Body of pancreas (tissue), 4 donors: ENCODE results near the gene UBE4B. TPM values are rescaled to one million over a fixed set of nuclear protein-coding genes. Genes with fewer than 3 reads are reported as not detected.

Source experiments
- ATAC-seq: fragments of 150-250 bp; one replicate; pipeline ENCODE4 v1.9.1; 2016
- DNase-seq, 4 donors: peaks; one replicate each; pipeline ENCODE4 v3.0.0-alpha.2; 2019
- H3K27ac ChIP-seq, 4 donors: fragments of 200-600 bp; sonication (generic); 1 replicate in 3 of 4; 2 replicates in 1 of 4; pipeline versions ENCODE4 v1.5.1 to v1.6.1; 2016 to 2019; ENCODE audit warnings: mild to moderate bottlenecking in 1 of 4, mixed read lengths in 1 of 4, moderate library complexity in 1 of 4
- H3K27me3 ChIP-seq, 2 donors: fragments of 200-600 bp; sonication (generic); one replicate each; pipeline ENCODE4 v1.6.0; 2016; ENCODE audit warnings: mild to moderate bottlenecking in 1 of 2
- H3K36me3 ChIP-seq, 2 donors: fragments of 200-600 bp; sonication (generic); replicated peaks in 1 of 2; 2 replicates each; pipeline ENCODE4 v1.5.1; 2016; ENCODE audit warnings: low read depth in 2 of 2; ENCODE audit not compliant: insufficient read depth in 1 of 2
- H3K4me1 ChIP-seq: fragments of 200-600 bp; sonication (generic); one replicate; pipeline ENCODE4 v1.6.0; 2016
- H3K4me3 ChIP-seq, 2 donors: fragments of 200-600 bp; sonication (generic); 1 replicate in 1 of 2; 2 replicates in 1 of 2; pipeline ENCODE4 v1.5.1; 2016 to 2019
- H3K9me3 ChIP-seq, 3 donors: fragments of 200-600 bp; sonication (generic); 1 replicate in 2 of 3; 2 replicates in 1 of 3; pipeline ENCODE4 v1.5.1; 2016
- CTCF ChIP-seq, 7 experiments: fragments of 450-650 bp in 4 of 7; fragments of 200-600 bp in 3 of 7; sonication (generic) in 3 of 7; IDR thresholded peaks; one replicate each; pipeline ENCODE4 v1.5.1; 2016 to 2019; ENCODE audit warnings: antibody characterized with exemption in 7 of 7
- POLR2A ChIP-seq, 3 donors: fragments of 450-650 bp; IDR thresholded peaks; one replicate each; pipeline ENCODE4 v1.6.1; 2016; ENCODE audit warnings: antibody characterized with exemption in 3 of 3, mild to moderate bottlenecking in 2 of 3
- WGBS, 2 donors: methylation state at CpG; one replicate each; pipeline ENCODE4 v1.1.5; 2017; 5-methylcytosine and 5-hydroxymethylcytosine counted together
- intact Hi-C: fragments of 100-400 bp; cut with DNase I; formaldehyde crosslinking; loops from one replicate; pipeline ENCODE4 v1.15.1; 2023
- total RNA-seq, 2 donors: library from RNA; depleted of rRNA; stranded (reverse); fragments of >200 nt; gene quantifications; one replicate each; pipeline ENCODE4 v1.1.0, GENCODE V29; 2016

Gene UBE4B
- total RNA-seq, 2 donors from 2014 or later, result 43.8 to 57.0 TPM

DNA sequence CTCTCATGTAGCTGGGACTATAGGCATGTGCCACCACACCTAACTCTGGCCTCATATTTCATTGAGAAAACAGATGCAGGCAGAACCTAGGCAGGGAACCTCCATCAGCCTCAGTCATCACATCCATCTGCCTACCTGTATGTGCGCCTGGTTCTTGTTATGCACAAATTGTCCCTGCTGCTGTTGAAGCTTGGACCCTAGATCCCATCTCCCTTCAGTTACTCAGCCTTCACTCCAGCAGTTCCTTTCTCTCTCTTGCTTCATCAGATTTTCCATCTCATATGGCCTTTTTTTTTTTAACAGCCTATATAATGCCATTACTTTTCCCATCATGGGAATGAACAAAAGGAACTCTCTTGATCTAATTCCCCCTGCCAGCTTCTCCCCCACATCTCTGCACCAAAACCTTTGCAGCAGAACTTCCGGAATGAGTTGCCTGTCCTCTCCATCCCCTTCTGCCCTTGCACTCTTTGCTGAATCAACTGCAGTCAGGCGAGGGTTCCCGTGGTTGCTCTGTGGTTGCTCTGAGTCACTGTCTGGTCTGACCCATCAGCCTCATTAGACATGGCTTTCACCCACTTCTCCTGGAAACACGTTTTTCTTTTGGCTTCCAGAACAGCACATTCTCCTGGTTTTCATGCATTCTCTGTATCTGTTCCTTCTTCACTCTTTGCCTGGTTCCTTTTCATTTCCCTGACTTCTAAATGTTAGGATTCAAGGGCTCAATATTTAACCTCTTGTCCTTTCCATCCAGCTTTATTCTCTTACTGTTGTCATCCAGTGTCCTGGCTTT is 41.5 kb downstream of the UBE4B start:
- Histone ChIP-seq H3K4me1 (peaks cover 7% of the 10 kb centered on the region), H3K27me3 (no peaks in the 10 kb centered on the region), H3K9me3 (no peaks in the 10 kb centered on the region), H3K36me3 (no peaks in the 10 kb centered on the region), H3K27ac (peak overlapping the region in 1 of 4 donors; percentile 15), H3K4me3 (no peak overlapping the region)
- 61 to 70% methylated on average over 5 of the region's 5 CpGs for WGBS, 2 donors
- intact Hi-C loops, result no loop called here
- DNase-seq (peak in 2 of 4 donors; percentile 21 to 69), ATAC-seq (no peak)
- TF ChIP-seq POLR2A (IDR thresholded peaks at IDR 0.05) (no peak), CTCF (IDR thresholded peaks at IDR 0.05) (no peak)

DNA sequence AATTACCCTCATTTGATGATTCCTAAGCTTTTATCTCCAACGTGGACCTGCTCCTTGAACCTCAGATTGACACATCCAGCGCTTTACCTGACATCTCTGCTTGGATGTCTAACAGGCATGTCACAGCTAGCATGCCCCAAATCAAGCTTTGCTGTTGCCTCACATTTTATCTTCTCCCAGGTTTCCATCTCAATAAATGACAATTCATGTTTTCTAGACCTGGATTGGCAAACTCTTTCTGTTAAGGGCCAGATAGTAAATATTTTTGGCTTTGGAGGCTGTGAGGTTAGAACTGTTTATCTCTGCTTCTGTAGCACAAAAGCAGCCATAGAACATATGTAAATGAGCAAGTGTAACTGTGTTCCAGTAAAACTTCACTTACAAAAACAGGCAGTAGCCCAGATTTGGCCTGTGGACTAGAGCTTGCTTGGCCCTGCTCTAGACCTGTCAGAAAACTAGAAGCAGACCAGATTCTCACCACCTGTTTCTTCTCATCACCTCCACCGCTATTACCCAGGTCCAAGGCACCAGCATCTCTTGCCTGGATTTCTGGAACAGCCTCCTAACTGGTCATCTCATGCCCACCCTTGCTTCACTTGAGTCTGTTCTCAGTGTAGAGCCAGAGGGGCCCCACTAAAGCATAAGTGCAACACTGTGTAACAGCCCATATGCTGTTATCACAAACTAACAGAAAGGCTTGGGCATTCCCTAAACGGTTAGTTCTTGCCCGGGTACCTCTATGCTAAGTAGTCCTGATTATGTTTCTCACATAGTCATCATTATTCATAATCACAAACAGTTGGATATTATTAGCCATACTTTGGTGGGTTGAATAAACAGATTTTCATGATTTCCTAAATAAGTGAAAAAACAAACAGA is 42.3 kb downstream of the UBE4B start:
- peak overlapping the region in 1 of 4 donors; percentile 15 for H3K27ac ChIP-seq
- TF ChIP-seq CTCF (IDR thresholded peaks at IDR 0.05), result no peak
- TF ChIP-seq POLR2A (IDR thresholded peaks at IDR 0.05), result no peak
- DNase-seq, result no peak

DNA sequence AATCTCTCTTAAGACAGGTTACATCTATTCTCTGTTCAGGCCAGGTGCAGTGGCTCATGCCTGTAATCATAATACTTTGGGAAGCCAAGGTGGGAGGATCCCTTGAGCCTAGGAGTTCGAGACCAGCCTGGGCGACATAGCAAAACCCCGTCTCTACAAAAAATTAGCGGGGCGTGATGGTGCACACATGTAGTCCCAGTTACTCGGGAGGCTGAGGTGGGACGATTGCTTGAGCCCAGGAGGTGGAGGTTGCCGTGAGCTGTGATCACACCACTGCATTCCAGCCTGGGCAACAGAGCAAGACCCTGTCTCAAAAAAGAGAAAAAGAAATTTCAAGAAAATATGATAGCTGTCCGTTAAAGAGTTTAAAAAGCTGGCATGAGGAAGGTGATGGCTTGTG is 43.0 kb downstream of the UBE4B start:
- TF ChIP-seq CTCF (IDR thresholded peaks at IDR 0.05) (no peak), POLR2A (IDR thresholded peaks at IDR 0.05) (no peak)
- DNase-seq, result no peak
- intact Hi-C loops, result no loop called here
- Histone ChIP-seq H3K27ac (no peak overlapping the region), H3K4me1 (peaks cover 7% of the 10 kb centered on the region), H3K27me3 (no peaks in the 10 kb centered on the region), H3K36me3 (peaks cover 0 to 1% of the 10 kb centered on the region in 2 donors), H3K4me3 (no peak overlapping the region), H3K9me3 (no peaks in the 10 kb centered on the region)
- ATAC-seq, result no peak
- 92 to 98% methylated on average over 9 of the region's 9 CpGs for WGBS, 2 donors

More for the DNA sequence above, 42.3 kb downstream of the UBE4B start:
- Histone ChIP-seq H3K4me1 (peaks cover 7% of the 10 kb centered on the region), H3K36me3 (no peaks in the 10 kb centered on the region), H3K27me3 (no peaks in the 10 kb centered on the region), H3K4me3 (no peak overlapping the region), H3K9me3 (no peaks in the 10 kb centered on the region)
- 53 to 56% methylated on average over 5 of the region's 5 CpGs for WGBS, 2 donors
- ATAC-seq, result no peak
- intact Hi-C loops, result no loop called here

GRCh38 chr1:10078494-10078893 is 45.7 kb downstream of the UBE4B start:
- intact Hi-C loops, result no loop called here
- Histone ChIP-seq H3K4me1 (peaks cover 7% of the 10 kb centered on the region), H3K9me3 (no peaks in the 10 kb centered on the region), H3K4me3 (no peak overlapping the region), H3K27me3 (no peaks in the 10 kb centered on the region), H3K36me3 (peaks cover 0 to 2% of the 10 kb centered on the region in 2 donors), H3K27ac (no peak overlapping the region)
- no peak for TF ChIP-seq CTCF (IDR thresholded peaks at IDR 0.05)
- TF ChIP-seq POLR2A (IDR thresholded peaks at IDR 0.05), result no peak
- DNase-seq (no peak), ATAC-seq (no peak)
- 66 to 83% methylated on average over 4 of the region's 4 CpGs for WGBS, 2 donors
